ENCODE results near the gene IFNG. TPM values are rescaled to one million over a fixed set of nuclear protein-coding genes. Genes with fewer than 3 reads are reported as not detected.

IFNG gene
- total and polyA plus RNA-seq, 2 experiments from 2014 or later, result 0.11 TPM; not detected in 1

DNA sequence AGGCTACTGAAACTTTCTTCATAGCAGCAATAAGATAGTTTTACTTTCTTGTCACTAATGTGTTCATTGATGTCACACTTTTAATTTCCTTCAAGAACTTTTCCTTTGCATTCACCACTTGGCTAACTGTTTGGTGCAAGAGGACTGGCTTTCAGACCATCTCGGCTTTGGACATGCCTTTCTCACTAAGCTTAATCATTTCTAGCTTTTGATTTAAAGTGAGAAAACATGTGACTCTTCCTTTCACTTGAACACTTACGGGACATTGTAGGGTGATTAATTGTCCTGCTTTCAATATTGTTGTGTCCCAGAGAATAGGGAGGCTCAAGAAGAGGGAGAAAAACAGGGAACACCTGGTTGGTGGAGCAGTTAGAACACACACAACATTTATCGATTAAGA, 41.9 kb downstream of the IFNG start:
- H3K9me3 ChIP-seq (ENCODE audit: low read depth), result no peaks in the 10 kb centered on the region

DNA sequence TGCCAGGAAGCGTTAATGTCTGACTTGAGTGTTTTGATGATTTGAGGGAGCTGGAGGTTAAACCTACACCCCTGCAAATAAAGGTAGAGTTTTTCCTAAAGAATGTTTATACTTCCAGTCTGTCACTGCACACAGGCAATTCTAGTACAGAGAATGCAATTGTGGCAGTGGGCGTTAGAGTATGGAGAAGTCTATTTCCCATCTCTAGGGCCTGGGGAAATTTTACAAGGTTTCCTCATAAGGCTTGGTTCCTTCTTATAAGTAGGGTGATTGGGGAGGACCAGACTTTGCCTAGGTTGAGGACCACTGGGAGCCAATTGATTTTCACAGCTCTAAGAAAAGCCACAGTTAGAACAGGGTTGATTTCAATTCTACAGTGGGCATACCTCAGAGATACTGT, 44.3 kb downstream of the IFNG start:
- Histone ChIP-seq H3K27me3 (no peaks in the 10 kb centered on the region), H3K4me1 (ENCODE audit: low read depth) (peaks cover 2% of the 10 kb centered on the region), H3K27ac (no peak overlapping the region), H3K9me3 (ENCODE audit: low read depth) (no peaks in the 10 kb centered on the region), H3K4me3 (no peak overlapping the region), H3K36me3 (no peaks in the 10 kb centered on the region)
- no peak for DNase-seq (ENCODE audit: low read depth in 1 of 2, low spot score in 1 of 2)
- TF ChIP-seq, protein P1, sequence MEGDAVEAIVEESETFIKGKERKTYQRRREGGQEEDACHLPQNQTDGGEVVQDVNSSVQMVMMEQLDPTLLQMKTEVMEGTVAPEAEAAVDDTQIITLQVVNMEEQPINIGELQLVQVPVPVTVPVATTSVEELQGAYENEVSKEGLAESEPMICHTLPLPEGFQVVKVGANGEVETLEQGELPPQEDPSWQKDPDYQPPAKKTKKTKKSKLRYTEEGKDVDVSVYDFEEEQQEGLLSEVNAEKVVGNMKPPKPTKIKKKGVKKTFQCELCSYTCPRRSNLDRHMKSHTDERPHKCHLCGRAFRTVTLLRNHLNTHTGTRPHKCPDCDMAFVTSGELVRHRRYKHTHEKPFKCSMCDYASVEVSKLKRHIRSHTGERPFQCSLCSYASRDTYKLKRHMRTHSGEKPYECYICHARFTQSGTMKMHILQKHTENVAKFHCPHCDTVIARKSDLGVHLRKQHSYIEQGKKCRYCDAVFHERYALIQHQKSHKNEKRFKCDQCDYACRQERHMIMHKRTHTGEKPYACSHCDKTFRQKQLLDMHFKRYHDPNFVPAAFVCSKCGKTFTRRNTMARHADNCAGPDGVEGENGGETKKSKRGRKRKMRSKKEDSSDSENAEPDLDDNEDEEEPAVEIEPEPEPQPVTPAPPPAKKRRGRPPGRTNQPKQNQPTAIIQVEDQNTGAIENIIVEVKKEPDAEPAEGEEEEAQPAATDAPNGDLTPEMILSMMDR (IDR thresholded peaks at IDR 0.05; ENCODE audit: low read depth, low read length), result no peak

More for the DNA sequence above, 41.9 kb downstream of the IFNG start:
- H3K4me1 ChIP-seq (ENCODE audit: low read depth), result no peaks in the 10 kb centered on the region
- no peak for DNase-seq (ENCODE audit: low read depth in 1 of 2, low spot score in 1 of 2)
- H3K27me3 ChIP-seq, result no peaks in the 10 kb centered on the region
- no peak overlapping the region for H3K4me3 ChIP-seq
- H3K27ac ChIP-seq, result no peak overlapping the region
- no peaks in the 10 kb centered on the region for H3K36me3 ChIP-seq
- TF ChIP-seq, protein P1 (IDR thresholded peaks at IDR 0.05; ENCODE audit: low read depth, low read length), result no peak

DNA sequence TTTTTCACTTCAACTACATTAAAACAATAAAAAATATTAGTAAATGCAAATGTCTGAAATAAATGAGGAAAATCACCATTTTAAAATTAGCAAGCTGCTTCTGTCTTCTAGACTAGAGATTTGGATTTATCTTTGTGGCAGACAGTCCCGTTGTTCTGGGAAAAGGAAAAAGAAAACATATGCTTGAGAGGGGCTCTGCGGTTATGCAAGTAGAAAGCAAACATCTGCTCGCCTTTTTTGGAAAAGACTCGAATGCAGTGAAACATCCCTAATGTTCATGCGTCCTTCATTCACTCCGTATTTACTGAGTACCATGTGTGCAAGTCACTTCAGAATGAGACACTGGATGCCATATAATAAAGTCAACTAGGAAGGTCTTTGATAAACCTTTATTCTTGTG, 44.9 kb downstream of the IFNG start:
- H3K36me3 ChIP-seq, result no peaks in the 10 kb centered on the region
- H3K27me3 ChIP-seq, result no peaks in the 10 kb centered on the region
- TF ChIP-seq, protein P1 (IDR thresholded peaks at IDR 0.05; ENCODE audit: low read depth, low read length), result no peak
- peaks cover 9% of the 10 kb centered on the region for H3K4me1 ChIP-seq (ENCODE audit: low read depth)
- H3K9me3 ChIP-seq (ENCODE audit: low read depth), result no peaks in the 10 kb centered on the region
- peak in 1 of 2 donors; percentile 3 for DNase-seq (ENCODE audit: low read depth in 1 of 2, low spot score in 1 of 2)
- H3K4me3 ChIP-seq, result no peak overlapping the region
- no peak overlapping the region for H3K27ac ChIP-seq

DNA sequence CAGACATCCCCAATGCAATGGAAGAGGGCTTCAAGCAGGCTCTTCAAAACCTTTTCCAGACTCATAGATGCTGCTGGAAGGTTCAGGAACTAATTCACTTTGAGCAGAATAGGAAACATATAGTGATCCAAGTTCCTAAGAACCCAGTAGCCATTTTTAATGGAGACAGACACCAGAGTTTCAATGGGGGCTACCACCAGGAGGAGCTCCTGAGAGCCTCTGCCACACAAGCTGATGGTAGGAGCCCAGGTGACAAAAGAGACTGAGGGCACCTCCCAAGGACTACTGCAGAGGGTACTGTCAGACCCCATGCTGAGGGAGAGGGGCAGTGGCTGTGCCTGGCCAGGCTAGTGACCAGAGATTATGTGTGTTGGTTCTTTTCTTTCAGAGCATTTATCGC, 45.9 kb downstream of the IFNG start:
- TF ChIP-seq, protein P1 (IDR thresholded peaks at IDR 0.05; ENCODE audit: low read depth, low read length), result peak; percentile 25
- H3K9me3 ChIP-seq (ENCODE audit: low read depth), result no peaks in the 10 kb centered on the region
- peaks cover 9% of the 10 kb centered on the region for H3K4me1 ChIP-seq (ENCODE audit: low read depth)
- no peaks in the 10 kb centered on the region for H3K36me3 ChIP-seq
- H3K27ac ChIP-seq, result no peak overlapping the region
- no peak for DNase-seq (ENCODE audit: low read depth in 1 of 2, low spot score in 1 of 2)
- H3K4me3 ChIP-seq, result no peak overlapping the region
- H3K27me3 ChIP-seq, result no peaks in the 10 kb centered on the region

DNA sequence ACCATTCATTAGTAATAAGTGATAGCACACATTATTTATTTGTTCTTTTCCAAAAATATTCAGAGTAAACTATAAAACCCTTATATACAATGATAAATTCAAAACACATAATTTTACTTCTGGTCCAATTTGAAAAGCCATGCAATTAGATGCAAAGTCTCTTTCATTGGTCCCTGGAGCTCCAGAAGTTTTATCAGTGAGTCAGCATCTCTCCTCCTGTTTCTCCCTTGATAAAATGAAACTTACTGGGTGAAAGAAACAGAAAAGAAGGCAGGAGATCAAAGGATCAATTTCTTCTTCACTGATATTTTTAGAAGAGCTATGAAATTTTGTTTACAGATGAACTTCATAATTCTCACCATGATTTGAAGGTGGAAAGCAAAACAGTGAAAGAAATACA, 47.5 kb downstream of the IFNG start:
- no peak for DNase-seq (ENCODE audit: low read depth in 1 of 2, low spot score in 1 of 2)
- no peak overlapping the region for H3K4me3 ChIP-seq
- no peaks in the 10 kb centered on the region for H3K36me3 ChIP-seq
- H3K4me1 ChIP-seq (ENCODE audit: low read depth), result peaks cover 9% of the 10 kb centered on the region
- no peaks in the 10 kb centered on the region for H3K27me3 ChIP-seq
- H3K27ac ChIP-seq, result no peak overlapping the region
- TF ChIP-seq, protein P1 (IDR thresholded peaks at IDR 0.05; ENCODE audit: low read depth, low read length), result no peak
- no peaks in the 10 kb centered on the region for H3K9me3 ChIP-seq (ENCODE audit: low read depth)
